Nephron (organoid): Measurements from ENCODE around the gene ABL1.

Experiments used
- H3K27ac Mint-ChIP-seq, 3 experiments: 2 replicates each; pipeline ENCODE4 v1.8.0; 2020; ENCODE audit warnings: mixed read lengths in 3 of 3, mild to moderate bottlenecking in 2 of 3, moderate library complexity in 1 of 3
- H3K27me3 Mint-ChIP-seq: 2 replicates; pipeline ENCODE4 v1.8.0; 2021; ENCODE audit warnings: low read depth, mild to moderate bottlenecking, moderate library complexity, mixed read lengths
- H3K36me3 Mint-ChIP-seq: 2 replicates; pipeline ENCODE4 v1.8.0; 2020; ENCODE audit warnings: low read depth, mixed read lengths
- H3K4me1 Mint-ChIP-seq: 2 replicates; pipeline ENCODE4 v1.8.0; 2020; ENCODE audit warnings: mixed read lengths
- H3K4me3 Mint-ChIP-seq, 3 experiments: 2 replicates each; pipeline ENCODE4 v1.8.0; 2020; ENCODE audit warnings: mild to moderate bottlenecking in 3 of 3, mixed read lengths in 3 of 3, moderate library complexity in 2 of 3
- H3K9me3 Mint-ChIP-seq: 2 replicates; pipeline ENCODE4 v1.8.0; 2020; ENCODE audit warnings: mixed read lengths
- CTCF ChIP-seq, 3 experiments: fragments of 200-600 bp; sonication (generic); IDR thresholded peaks; one replicate each; pipeline ENCODE4 v1.5.0; 2021; ENCODE audit warnings: antibody characterized with exemption in 3 of 3; ENCODE audit not compliant: unreplicated experiment in 3 of 3

Gene ABL1

GRCh38 chr9:130872093-130872492 is 37.0 kb downstream of the ABL1 start:
- no peak overlapping the region for H3K4me3 Mint-ChIP-seq
- H3K9me3 Mint-ChIP-seq: no peaks in the 10 kb centered on the region
- H3K27me3 Mint-ChIP-seq: no peaks in the 10 kb centered on the region
- TF ChIP-seq CTCF (IDR thresholded peaks at IDR 0.05; ENCODE audit: unreplicated experiment in 3 of 3): no peak
- no peak overlapping the region for H3K27ac Mint-ChIP-seq
- peaks cover 78% of the 10 kb centered on the region for H3K36me3 Mint-ChIP-seq
- peaks cover 11% of the 10 kb centered on the region for H3K4me1 Mint-ChIP-seq

DNA sequence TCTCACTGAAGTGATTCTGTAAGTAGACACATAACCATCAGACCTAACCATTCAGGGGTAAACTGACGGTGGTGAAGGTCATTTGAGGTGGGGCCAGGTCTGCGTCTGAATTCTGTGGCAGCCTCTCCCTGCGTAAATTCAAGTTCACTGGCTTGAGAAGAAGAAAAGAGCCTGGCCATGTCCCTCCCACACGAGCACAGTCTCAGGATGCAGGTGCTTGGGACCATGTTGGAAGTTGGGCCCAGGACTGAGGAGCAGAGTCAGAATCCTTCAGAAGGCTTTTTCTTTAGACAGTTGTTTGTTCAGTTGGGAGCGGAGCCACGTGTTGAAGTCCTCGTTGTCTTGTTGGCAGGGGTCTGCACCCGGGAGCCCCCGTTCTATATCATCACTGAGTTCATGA is 37.5 kb downstream of the ABL1 start:
- Mint-ChIP-seq H3K9me3 (no peaks in the 10 kb centered on the region), H3K4me3 (no peak overlapping the region), H3K36me3 (peaks cover 78% of the 10 kb centered on the region), H3K27me3 (no peaks in the 10 kb centered on the region), H3K27ac (no peak overlapping the region), H3K4me1 (peaks cover 11% of the 10 kb centered on the region)
- TF ChIP-seq CTCF (IDR thresholded peaks at IDR 0.05; ENCODE audit: unreplicated experiment in 3 of 3): no peak

- H3K36me3 Mint-ChIP-seq: peaks cover 79% of the 10 kb centered on the region
- H3K27ac Mint-ChIP-seq: no peak overlapping the region
- TF ChIP-seq CTCF (IDR thresholded peaks at IDR 0.05; ENCODE audit: unreplicated experiment in 3 of 3): no peak
- H3K4me3 Mint-ChIP-seq: no peak overlapping the region
- H3K27me3 Mint-ChIP-seq: no peaks in the 10 kb centered on the region
- peaks cover 11% of the 10 kb centered on the region for H3K4me1 Mint-ChIP-seq
- H3K9me3 Mint-ChIP-seq: no peaks in the 10 kb centered on the region
These were observed 38.0 kb downstream of the ABL1 start for GRCh38 chr9:130872912-130873503.

DNA sequence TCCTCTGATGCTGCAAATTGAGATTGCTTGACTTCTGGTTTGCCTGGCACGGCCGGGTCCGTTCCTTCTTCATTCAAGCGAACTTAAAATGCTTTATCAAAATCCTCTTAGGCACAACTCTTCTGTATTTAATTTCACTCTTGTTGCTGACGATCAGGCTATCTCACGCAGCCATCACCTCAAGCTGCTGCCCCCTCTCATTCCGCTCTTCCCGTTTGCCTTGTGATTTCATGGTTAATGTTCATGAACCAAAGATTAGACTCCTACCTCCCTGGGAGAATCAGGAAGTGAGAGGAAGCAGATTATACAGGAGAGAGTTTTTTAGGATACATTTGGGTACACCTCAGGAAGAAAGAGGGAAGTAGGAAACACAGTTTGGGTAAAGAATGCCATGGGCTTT is 38.9 kb downstream of the ABL1 start:
- Mint-ChIP-seq H3K27ac (no peak overlapping the region), H3K4me3 (no peak overlapping the region), H3K4me1 (peaks cover 11% of the 10 kb centered on the region), H3K36me3 (peaks cover 85% of the 10 kb centered on the region), H3K9me3 (no peaks in the 10 kb centered on the region), H3K27me3 (no peaks in the 10 kb centered on the region)
- TF ChIP-seq CTCF (IDR thresholded peaks at IDR 0.05; ENCODE audit: unreplicated experiment in 3 of 3): no peak

- no peak for TF ChIP-seq CTCF (IDR thresholded peaks at IDR 0.05; ENCODE audit: unreplicated experiment in 3 of 3)
- no peak overlapping the region for H3K27ac Mint-ChIP-seq
- H3K27me3 Mint-ChIP-seq: no peaks in the 10 kb centered on the region
- peaks cover 11% of the 10 kb centered on the region for H3K4me1 Mint-ChIP-seq
- no peaks in the 10 kb centered on the region for H3K9me3 Mint-ChIP-seq
- H3K4me3 Mint-ChIP-seq: no peak overlapping the region
- H3K36me3 Mint-ChIP-seq: peaks cover 89% of the 10 kb centered on the region
These were observed 39.7 kb downstream of the ABL1 start for GRCh38 chr9:130874783-130875182.

- TF ChIP-seq CTCF (IDR thresholded peaks at IDR 0.05; ENCODE audit: unreplicated experiment in 3 of 3): no peak
- Mint-ChIP-seq H3K27me3 (no peaks in the 10 kb centered on the region), H3K36me3 (peaks cover 85% of the 10 kb centered on the region), H3K4me3 (no peak overlapping the region), H3K9me3 (no peaks in the 10 kb centered on the region), H3K4me1 (peaks cover 4% of the 10 kb centered on the region), H3K27ac (no peak overlapping the region)
These were observed 42.2 kb downstream of the ABL1 start for GRCh38 chr9:130877300-130877699.
